Measurements from ENCODE around the gene OAF. TPM values are rescaled to one million over a fixed set of nuclear protein-coding genes. Genes with fewer than 3 reads are reported as not detected.

OAF gene
- total RNA-seq, 1 donor from 2014 or later = 56.7 TPM

DNA sequence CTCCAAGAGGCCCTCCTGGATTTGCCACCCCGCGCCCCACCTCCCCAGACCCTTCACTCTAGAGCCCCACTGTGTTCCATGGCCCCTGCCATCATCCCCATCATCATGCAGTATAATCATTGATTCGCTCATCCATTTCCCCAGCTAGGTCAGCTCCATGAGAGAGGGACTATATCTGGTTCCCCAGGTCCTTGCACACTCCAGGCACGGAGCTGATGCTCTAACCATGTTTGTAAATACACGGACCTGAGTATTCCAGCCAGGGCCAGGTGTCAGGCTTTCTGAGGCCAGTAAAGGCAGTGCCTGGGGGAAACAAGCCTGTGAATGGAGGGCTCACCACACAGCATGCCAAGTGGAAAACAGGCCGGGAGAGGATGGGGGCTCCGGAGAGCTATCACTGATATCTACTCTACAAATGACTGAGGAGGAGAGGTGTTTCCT, 27.1 kb upstream of the OAF start:
- TF ChIP-seq POLR2AphosphoS5 (IDR thresholded peaks at IDR 0.05; ENCODE audit: insufficient read depth in 1 of 2, low read depth in 1 of 2) (no peak), POLR2A (IDR thresholded peaks at IDR 0.05) (no peak)
- TF ChIP-seq, protein P1, sequence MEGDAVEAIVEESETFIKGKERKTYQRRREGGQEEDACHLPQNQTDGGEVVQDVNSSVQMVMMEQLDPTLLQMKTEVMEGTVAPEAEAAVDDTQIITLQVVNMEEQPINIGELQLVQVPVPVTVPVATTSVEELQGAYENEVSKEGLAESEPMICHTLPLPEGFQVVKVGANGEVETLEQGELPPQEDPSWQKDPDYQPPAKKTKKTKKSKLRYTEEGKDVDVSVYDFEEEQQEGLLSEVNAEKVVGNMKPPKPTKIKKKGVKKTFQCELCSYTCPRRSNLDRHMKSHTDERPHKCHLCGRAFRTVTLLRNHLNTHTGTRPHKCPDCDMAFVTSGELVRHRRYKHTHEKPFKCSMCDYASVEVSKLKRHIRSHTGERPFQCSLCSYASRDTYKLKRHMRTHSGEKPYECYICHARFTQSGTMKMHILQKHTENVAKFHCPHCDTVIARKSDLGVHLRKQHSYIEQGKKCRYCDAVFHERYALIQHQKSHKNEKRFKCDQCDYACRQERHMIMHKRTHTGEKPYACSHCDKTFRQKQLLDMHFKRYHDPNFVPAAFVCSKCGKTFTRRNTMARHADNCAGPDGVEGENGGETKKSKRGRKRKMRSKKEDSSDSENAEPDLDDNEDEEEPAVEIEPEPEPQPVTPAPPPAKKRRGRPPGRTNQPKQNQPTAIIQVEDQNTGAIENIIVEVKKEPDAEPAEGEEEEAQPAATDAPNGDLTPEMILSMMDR (IDR thresholded peaks at IDR 0.05) = no peak
- Histone ChIP-seq H3K27me3 (no peaks in the 10 kb centered on the region), H3K27ac (peak overlapping the region; percentile 84), H3K4me1 (peaks cover 96% of the 10 kb centered on the region), H3K4me3 (no peak overlapping the region), H3K9me3 (no peaks in the 10 kb centered on the region), H3K36me3 (no peaks in the 10 kb centered on the region)
- intact Hi-C loops (cut with DNase I) = no loop called here
- peak; percentile 67 to 84 for DNase-seq (ENCODE audit: extremely low spot score in 2 of 2)

- DNase-seq (ENCODE audit: extremely low spot score in 2 of 2) = peak; percentile 74 to 90
- H3K4me3 ChIP-seq = no peak overlapping the region
- peaks cover 92% of the 10 kb centered on the region for H3K4me1 ChIP-seq
- intact Hi-C loops (cut with DNase I) = no loop called here
- no peaks in the 10 kb centered on the region for H3K9me3 ChIP-seq
- no peaks in the 10 kb centered on the region for H3K36me3 ChIP-seq
- TF ChIP-seq POLR2AphosphoS5 (IDR thresholded peaks at IDR 0.05; ENCODE audit: insufficient read depth in 1 of 2, low read depth in 1 of 2) = peak in 1 of 2 donors; percentile 29
- TF ChIP-seq, protein P1 (IDR thresholded peaks at IDR 0.05) = no peak
- TF ChIP-seq POLR2A (IDR thresholded peaks at IDR 0.05) = no peak
- no peaks in the 10 kb centered on the region for H3K27me3 ChIP-seq
- peak overlapping the region; percentile 84 for H3K27ac ChIP-seq
Measured at GRCh38 chr11:120184371-120184945, 26.4 kb upstream of the OAF start.

GRCh38 chr11:120184946-120185705, 25.7 kb upstream of the OAF start:
- Histone ChIP-seq H3K36me3 (no peaks in the 10 kb centered on the region), H3K27ac (peak overlapping the region; percentile 84), H3K4me1 (peaks cover 86% of the 10 kb centered on the region), H3K9me3 (no peaks in the 10 kb centered on the region), H3K27me3 (no peaks in the 10 kb centered on the region), H3K4me3 (no peak overlapping the region)
- DNase-seq (ENCODE audit: extremely low spot score in 2 of 2) = peak in 1 of 2 donors; percentile 94
- intact Hi-C loops (cut with DNase I) = no loop called here
- TF ChIP-seq, protein P1 (IDR thresholded peaks at IDR 0.05) = no peak
- TF ChIP-seq POLR2AphosphoS5 (IDR thresholded peaks at IDR 0.05; ENCODE audit: insufficient read depth in 1 of 2, low read depth in 1 of 2) = peak in 1 of 2 donors; percentile 67
- no peak for TF ChIP-seq POLR2A (IDR thresholded peaks at IDR 0.05)

DNA sequence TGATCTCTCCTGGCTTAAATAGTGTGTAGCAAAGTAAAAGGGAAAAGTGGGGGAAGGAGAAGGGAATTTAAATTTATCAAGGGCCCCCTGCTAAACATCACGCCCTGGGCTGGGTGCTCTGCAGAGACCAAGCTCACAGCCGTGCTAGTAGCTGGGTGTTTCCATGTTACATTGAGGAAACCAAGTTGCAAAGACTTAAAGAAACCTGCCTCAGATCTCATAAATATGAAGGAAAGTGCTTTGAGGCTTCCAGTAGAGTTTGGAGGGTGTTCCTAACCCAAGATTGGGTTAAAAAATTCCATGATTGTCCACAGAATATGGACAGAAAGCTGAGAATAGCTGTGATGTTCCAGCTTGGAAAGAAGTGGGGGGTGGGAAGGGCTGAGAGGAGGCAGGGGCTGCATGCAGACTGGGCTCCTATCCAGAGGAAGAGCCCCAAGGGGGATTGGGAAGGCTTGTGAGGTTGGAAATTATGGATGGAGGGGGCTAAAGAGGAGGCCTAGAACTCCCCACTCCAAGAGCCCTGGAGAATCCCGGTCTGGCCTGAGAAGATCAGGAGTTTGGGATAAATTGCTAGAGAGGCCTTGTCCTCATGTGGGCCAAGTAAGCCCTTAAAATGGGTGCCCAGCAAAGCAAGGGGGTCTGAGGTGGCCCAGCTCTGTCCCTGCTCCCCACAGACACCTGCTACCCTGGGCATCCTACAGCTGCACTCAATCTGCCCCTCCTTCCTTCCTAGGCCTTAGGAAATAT, 25.0 kb upstream of the OAF start:
- TF ChIP-seq, protein P1 (IDR thresholded peaks at IDR 0.05) = no peak
- TF ChIP-seq POLR2A (IDR thresholded peaks at IDR 0.05) = no peak
- no peak for TF ChIP-seq POLR2AphosphoS5 (IDR thresholded peaks at IDR 0.05; ENCODE audit: insufficient read depth in 1 of 2, low read depth in 1 of 2)
- Histone ChIP-seq H3K36me3 (no peaks in the 10 kb centered on the region), H3K27ac (peak overlapping the region; percentile 84), H3K9me3 (no peaks in the 10 kb centered on the region), H3K4me3 (no peak overlapping the region), H3K4me1 (peaks cover 78% of the 10 kb centered on the region), H3K27me3 (no peaks in the 10 kb centered on the region)
- DNase-seq (ENCODE audit: extremely low spot score in 2 of 2) = peak in 1 of 2 donors; percentile 80
- intact Hi-C loops (cut with DNase I) = no loop called here
